Esophagus muscularis mucosa (tissue), 3 donors: Measurements from ENCODE around the gene PLEKHG7.

Experiments used
- CTCF ChIP-seq, 3 experiments: fragments of 200-600 bp in 2 of 3; fragments of 450-650 bp in 1 of 3; sonication (generic) in 2 of 3; IDR thresholded peaks; one replicate each; pipeline ENCODE4 v1.5.1; 2017 to 2019; ENCODE audit warnings: antibody characterized with exemption in 3 of 3, mild to moderate bottlenecking in 2 of 3, moderate library complexity in 1 of 3
- EP300 ChIP-seq: sonication (generic); formaldehyde crosslinking; IDR thresholded peaks from one replicate; pipeline ENCODE4 v1.6.1; 2017; ENCODE audit warnings: antibody characterized with exemption

GRCh38 chr12:92730758-92731157, 28.0 kb downstream of the PLEKHG7 start:
- no peak for TF ChIP-seq CTCF (IDR thresholded peaks at IDR 0.05)
- TF ChIP-seq EP300: no peak
